HepG2 (cell line): ENCODE data around the gene CA14. TPM values are rescaled to one million over a fixed set of nuclear protein-coding genes. Genes with fewer than 3 reads are reported as not detected.

Experiments
- ARNT2 ChIP-seq: sonication (generic); formaldehyde crosslinking; IDR thresholded peaks from 2 replicates; pipeline ENCODE4 v1.8.0; 2022; ENCODE audit warnings: mild to moderate bottlenecking, low read depth, missing genetic modification reagents, moderate library complexity
- ELF4 ChIP-seq: sonication (generic); formaldehyde crosslinking; IDR thresholded peaks from 2 replicates; pipeline ENCODE4 v1.5.0; 2020; ENCODE audit warnings: missing genetic modification reagents, mild to moderate bottlenecking, moderate library complexity, borderline replicate concordance
- EP300 ChIP-seq, 3 experiments: sonication (generic) in 1 of 3; formaldehyde crosslinking in 1 of 3; IDR thresholded peaks; 2 replicates each; pipeline versions ENCODE4 v1.5.1 to v1.6.1; 2011 to 2020; ENCODE audit warnings: low read depth in 2 of 3, low read length in 2 of 3, borderline replicate concordance in 1 of 3, improper control_type of control experiment in 1 of 3, mild to moderate bottlenecking in 1 of 3, missing genetic modification reagents in 1 of 3, moderate library complexity in 1 of 3
- FOXC1 ChIP-seq: sonication (generic); formaldehyde crosslinking; IDR thresholded peaks from 2 replicates; pipeline ENCODE4 v1.8.0; 2022; ENCODE audit warnings: mild to moderate bottlenecking, missing genetic modification reagents, borderline replicate concordance
- GFI1 ChIP-seq: sonication (generic); formaldehyde crosslinking; IDR thresholded peaks from 2 replicates; pipeline ENCODE4 v1.5.0; 2020; ENCODE audit warnings: missing genetic modification reagents, mild to moderate bottlenecking, borderline replicate concordance
- GPN1 ChIP-seq: sonication (generic); formaldehyde crosslinking; IDR thresholded peaks from 2 replicates; pipeline ENCODE4 v1.5.1; 2020; ENCODE audit warnings: missing genetic modification reagents, borderline replicate concordance
- HOXA5 ChIP-seq: sonication (generic); formaldehyde crosslinking; IDR thresholded peaks from 2 replicates; pipeline ENCODE4 v1.4.0; 2020; ENCODE audit warnings: missing genetic modification reagents
- IKZF4 ChIP-seq: sonication (generic); formaldehyde crosslinking; IDR thresholded peaks from 2 replicates; pipeline ENCODE4 v1.5.1; 2020; ENCODE audit warnings: borderline replicate concordance, mild to moderate bottlenecking, low read depth, missing genetic modification reagents; ENCODE audit errors: not compliant biosample characterization
- MXI1 ChIP-seq: IDR thresholded peaks from 3 replicates; pipeline ENCODE4 v1.6.1; 2012; ENCODE audit warnings: low read depth, low read length, inconsistent platforms, borderline replicate concordance
- RNF2 ChIP-seq: fragments of 450-650 bp; conservative IDR thresholded peaks from 2 replicates; pipeline ENCODE4 v1.6.1; 2016; ENCODE audit warnings: low read depth
- SP140L ChIP-seq: sonication (generic); formaldehyde crosslinking; IDR thresholded peaks from 2 replicates; pipeline ENCODE4 v1.4.0; 2020; ENCODE audit warnings: missing genetic modification reagents, borderline replicate concordance
- SUZ12 ChIP-seq: fragments of 150-350 bp; IDR thresholded peaks from 2 replicates; pipeline ENCODE4 v1.6.1; 2014; ENCODE audit warnings: low read depth, low read length
- ZFP36L1 ChIP-seq: sonication (generic); formaldehyde crosslinking; IDR thresholded peaks from 2 replicates; pipeline ENCODE4 v1.8.0; 2022; ENCODE audit warnings: mild to moderate bottlenecking, missing genetic modification reagents, moderate library complexity
- ZNF558 ChIP-seq: sonication (generic); formaldehyde crosslinking; IDR thresholded peaks from 2 replicates; pipeline ENCODE4 v1.9.0; 2022; ENCODE audit warnings: mild to moderate bottlenecking, missing genetic modification reagents, borderline replicate concordance
- ZNF83 ChIP-seq: sonication (generic); formaldehyde crosslinking; IDR thresholded peaks from 2 replicates; pipeline ENCODE4 v1.4.0; 2020; ENCODE audit warnings: missing genetic modification reagents, mild to moderate bottlenecking, borderline replicate concordance
- polyA plus RNA-seq, 8 experiments: library from polyadenylated mRNA; depleted of rRNA in 3 of 8; stranded (reverse) in 7 of 8; unstranded in 1 of 8; fragments of >200 nt; fragmentation: Illumina TruSeq in 4 of 8; extraction: Trizol in 4 of 8; gene quantifications; 2 replicates each; pipeline versions ENCODE4 v1.2.1 to v1.2.3, GENCODE V29; 2011 to 2016; ENCODE audit warnings: low read depth in 4 of 8, missing spikeins in 1 of 8, mixed read lengths in 1 of 8; ENCODE audit not compliant: insufficient read depth in 1 of 8
- total RNA-seq, 5 experiments: library from RNA; depleted of rRNA; stranded (reverse); fragments of >200 nt; fragmentation: Illumina TruSeq; extraction: Trizol; gene quantifications; 2 replicates each; pipeline ENCODE4 v1.2.3, GENCODE V29; 2016; ENCODE audit warnings: low read depth in 1 of 5
- TF ChIP-seq, protein P1 (sequence below): sonication (generic); formaldehyde crosslinking; IDR thresholded peaks from 2 replicates; pipeline ENCODE4 v1.4.0; 2020; ENCODE audit warnings: missing genetic modification reagents
- TF ChIP-seq, protein P2 (sequence below): sonication (generic); formaldehyde crosslinking; IDR thresholded peaks from 2 replicates; pipeline ENCODE4 v1.9.0; 2022; ENCODE audit warnings: missing genetic modification reagents, mild to moderate bottlenecking, borderline replicate concordance
- TF ChIP-seq, protein P3 (sequence below): sonication (generic); formaldehyde crosslinking; IDR thresholded peaks from 2 replicates; pipeline ENCODE4 v1.4.0; 2020; ENCODE audit warnings: missing genetic modification reagents, borderline replicate concordance

CA14 gene
- total and polyA plus RNA-seq, 2 of the 13 experiments (the other 11 are each of a cell fraction or from before 2014, with no cell fraction given), result 2.4 to 8.5 TPM

DNA sequence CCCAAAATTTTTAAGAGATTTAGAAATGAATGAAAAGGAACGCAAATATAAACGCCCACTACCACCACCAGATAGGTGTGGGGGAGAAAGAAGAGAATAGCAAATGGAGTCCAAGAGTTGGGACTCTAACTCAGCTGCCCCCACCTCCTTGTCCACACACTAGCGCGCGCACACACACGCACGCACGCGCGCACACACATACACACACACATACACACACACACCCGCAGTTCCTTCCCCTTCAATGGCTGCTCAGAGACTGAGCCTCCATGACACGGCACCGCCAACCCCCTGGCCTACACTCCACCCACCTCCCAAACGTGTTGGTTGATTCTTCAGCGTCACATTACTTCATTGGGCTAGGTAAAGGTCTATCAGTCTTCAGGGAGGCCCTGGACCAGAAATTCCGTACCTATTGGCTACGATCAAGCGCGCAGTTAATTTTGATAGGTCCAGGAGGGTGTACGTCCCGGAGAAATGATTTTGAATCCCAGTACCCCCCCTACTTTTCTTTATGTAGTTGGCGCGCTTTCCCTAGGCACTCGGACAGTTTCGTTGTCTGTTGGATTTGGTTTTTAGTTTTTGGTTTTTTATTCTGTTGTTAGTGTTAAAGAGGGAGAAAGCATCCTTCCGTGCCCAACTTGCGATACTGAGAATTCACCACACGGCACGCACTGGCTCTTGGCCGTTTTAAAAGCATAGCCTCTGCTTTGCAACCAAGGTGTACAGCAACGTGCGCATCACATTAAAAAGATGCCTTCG, 21.5 kb upstream of the CA14 start, which contains the start of gene ANP32E (continued):
- no peak for TF ChIP-seq RNF2
- TF ChIP-seq, protein P1, sequence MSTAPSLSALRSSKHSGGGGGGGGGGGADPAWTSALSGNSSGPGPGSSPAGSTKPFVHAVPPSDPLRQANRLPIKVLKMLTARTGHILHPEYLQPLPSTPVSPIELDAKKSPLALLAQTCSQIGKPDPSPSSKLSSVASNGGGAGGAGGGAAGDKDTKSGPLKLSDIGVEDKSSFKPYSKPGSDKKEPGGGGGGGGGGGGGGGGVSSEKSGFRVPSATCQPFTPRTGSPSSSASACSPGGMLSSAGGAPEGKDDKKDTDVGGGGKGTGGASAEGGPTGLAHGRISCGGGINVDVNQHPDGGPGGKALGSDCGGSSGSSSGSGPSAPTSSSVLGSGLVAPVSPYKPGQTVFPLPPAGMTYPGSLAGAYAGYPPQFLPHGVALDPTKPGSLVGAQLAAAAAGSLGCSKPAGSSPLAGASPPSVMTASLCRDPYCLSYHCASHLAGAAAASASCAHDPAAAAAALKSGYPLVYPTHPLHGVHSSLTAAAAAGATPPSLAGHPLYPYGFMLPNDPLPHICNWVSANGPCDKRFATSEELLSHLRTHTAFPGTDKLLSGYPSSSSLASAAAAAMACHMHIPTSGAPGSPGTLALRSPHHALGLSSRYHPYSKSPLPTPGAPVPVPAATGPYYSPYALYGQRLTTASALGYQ, result 0 out of 2 replicates have a peak, but pooled peaks have one; percentile 26
- TF ChIP-seq ZNF83 (CRISPR knock-in tag), result no peak
- peak; percentile 43 for TF ChIP-seq IKZF4 (CRISPR knock-in tag)
- no peak for TF ChIP-seq GPN1
- peak; percentile 83; the same call in 1 of the 2 replicates for TF ChIP-seq HOXA5 (CRISPR knock-in tag)
- TF ChIP-seq ELF4, result no peak
- TF ChIP-seq ZFP36L1, result peak; percentile 95; the same call in 1 of the 2 replicates
- TF ChIP-seq, protein P2, sequence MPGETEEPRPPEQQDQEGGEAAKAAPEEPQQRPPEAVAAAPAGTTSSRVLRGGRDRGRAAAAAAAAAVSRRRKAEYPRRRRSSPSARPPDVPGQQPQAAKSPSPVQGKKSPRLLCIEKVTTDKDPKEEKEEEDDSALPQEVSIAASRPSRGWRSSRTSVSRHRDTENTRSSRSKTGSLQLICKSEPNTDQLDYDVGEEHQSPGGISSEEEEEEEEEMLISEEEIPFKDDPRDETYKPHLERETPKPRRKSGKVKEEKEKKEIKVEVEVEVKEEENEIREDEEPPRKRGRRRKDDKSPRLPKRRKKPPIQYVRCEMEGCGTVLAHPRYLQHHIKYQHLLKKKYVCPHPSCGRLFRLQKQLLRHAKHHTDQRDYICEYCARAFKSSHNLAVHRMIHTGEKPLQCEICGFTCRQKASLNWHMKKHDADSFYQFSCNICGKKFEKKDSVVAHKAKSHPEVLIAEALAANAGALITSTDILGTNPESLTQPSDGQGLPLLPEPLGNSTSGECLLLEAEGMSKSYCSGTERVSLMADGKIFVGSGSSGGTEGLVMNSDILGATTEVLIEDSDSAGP (CRISPR knock-in tag), result peak; percentile 68; the same call in 1 of the 2 replicates
- TF ChIP-seq FOXC1 (CRISPR knock-in tag), result peak; percentile 87; the same call in 1 of the 2 replicates
- TF ChIP-seq, protein P3, sequence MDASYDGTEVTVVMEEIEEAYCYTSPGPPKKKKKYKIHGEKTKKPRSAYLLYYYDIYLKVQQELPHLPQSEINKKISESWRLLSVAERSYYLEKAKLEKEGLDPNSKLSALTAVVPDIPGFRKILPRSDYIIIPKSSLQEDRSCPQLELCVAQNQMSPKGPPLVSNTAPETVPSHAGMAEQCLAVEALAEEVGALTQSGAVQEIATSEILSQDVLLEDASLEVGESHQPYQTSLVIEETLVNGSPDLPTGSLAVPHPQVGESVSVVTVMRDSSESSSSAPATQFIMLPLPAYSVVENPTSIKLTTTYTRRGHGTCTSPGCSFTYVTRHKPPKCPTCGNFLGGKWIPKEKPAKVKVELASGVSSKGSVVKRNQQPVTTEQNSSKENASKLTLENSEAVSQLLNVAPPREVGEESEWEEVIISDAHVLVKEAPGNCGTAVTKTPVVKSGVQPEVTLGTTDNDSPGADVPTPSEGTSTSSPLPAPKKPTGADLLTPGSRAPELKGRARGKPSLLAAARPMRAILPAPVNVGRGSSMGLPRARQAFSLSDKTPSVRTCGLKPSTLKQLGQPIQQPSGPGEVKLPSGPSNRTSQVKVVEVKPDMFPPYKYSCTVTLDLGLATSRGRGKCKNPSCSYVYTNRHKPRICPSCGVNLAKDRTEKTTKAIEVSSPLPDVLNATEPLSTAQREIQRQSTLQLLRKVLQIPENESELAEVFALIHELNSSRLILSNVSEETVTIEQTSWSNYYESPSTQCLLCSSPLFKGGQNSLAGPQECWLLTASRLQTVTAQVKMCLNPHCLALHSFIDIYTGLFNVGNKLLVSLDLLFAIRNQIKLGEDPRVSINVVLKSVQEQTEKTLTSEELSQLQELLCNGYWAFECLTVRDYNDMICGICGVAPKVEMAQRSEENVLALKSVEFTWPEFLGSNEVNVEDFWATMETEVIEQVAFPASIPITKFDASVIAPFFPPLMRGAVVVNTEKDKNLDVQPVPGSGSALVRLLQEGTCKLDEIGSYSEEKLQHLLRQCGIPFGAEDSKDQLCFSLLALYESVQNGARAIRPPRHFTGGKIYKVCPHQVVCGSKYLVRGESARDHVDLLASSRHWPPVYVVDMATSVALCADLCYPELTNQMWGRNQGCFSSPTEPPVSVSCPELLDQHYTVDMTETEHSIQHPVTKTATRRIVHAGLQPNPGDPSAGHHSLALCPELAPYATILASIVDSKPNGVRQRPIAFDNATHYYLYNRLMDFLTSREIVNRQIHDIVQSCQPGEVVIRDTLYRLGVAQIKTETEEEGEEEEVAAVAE (CRISPR knock-in tag), result peak; percentile 64; the same call in 1 of the 2 replicates
- TF ChIP-seq SUZ12, result no peak
- TF ChIP-seq ARNT2, result peak; percentile 66; the same call in 1 of the 2 replicates
- peak; percentile 48; the same call in 1 of the 2 replicates for TF ChIP-seq GFI1 (CRISPR knock-in tag)
- no peak for TF ChIP-seq SP140L (CRISPR knock-in tag)
- TF ChIP-seq EP300 (IDR thresholded peaks at IDR 0.05; ENCODE audit: low read depth in 2 of 2, low read length in 2 of 2), result peak in 1 of 2 experiments; percentile 49; a peak in 1 of 4 replicates
- no peak for TF ChIP-seq EP300 (CRISPR knock-in tag; IDR thresholded peaks at IDR 0.05; ENCODE audit: borderline replicate concordance)
- TF ChIP-seq MXI1, result peak; percentile 45; the same call in 1 of the 3 replicates
- no peak for TF ChIP-seq ZNF558 (CRISPR knock-in tag)
